OCI-LY7 (cell line): ENCODE measurements around the gene CIT. TPM values are rescaled to one million over a fixed set of nuclear protein-coding genes. Genes with fewer than 3 reads are reported as not detected.
"Not testable (repeated sequence)": the region's sequence is repeated elsewhere in the genome, so short reads cannot be mapped to it uniquely, and the experiment has no call there.

Source experiments
- BruUV-seq: library from RNA; stranded (reverse); fragments of 400-500 nt; replicated peaks from 2 replicates; lab custom pipeline; 2021; lab: Mats Ljungman, UMichigan
- CTCF ChIA-PET: fragments of 300-600 bp; sonication (Branson Sonifier 250); formaldehyde crosslinking; loops from one replicate; lab custom pipeline; 2022; ENCODE audit warnings: antibody characterized with exemption; ENCODE audit not compliant: unreplicated experiment; lab: Charles Lee
- POLR2A ChIA-PET: fragments of 300-600 bp; sonication (Branson Sonifier 250); formaldehyde crosslinking; loops from one replicate; lab custom pipeline; 2022; ENCODE audit warnings: antibody characterized with exemption; lab: Charles Lee
- DNase-seq: peaks from one replicate; pipeline ENCODE4 v3.0.0-alpha.2; 2015; ENCODE audit warnings: low spot score
- H2AFZ ChIP-seq: fragments of 200-600 bp; sonication (generic), shearing (Covaris generic); 2 replicates; pipeline ENCODE4 v1.6.1; 2014; ENCODE audit warnings: mild to moderate bottlenecking, antibody characterized with exemption, low read length, moderate library complexity
- H3K27ac ChIP-seq: fragments of 200-600 bp; sonication (generic); 2 replicates; pipeline ENCODE4 v1.5.1; 2014; ENCODE audit warnings: mixed run types, low read depth, mild to moderate bottlenecking, moderate library complexity, low read length, inconsistent platforms; ENCODE audit not compliant: poor library complexity, severe bottlenecking
- H3K36me3 ChIP-seq: fragments of 200-600 bp; sonication (generic); 2 replicates; pipeline ENCODE4 v1.6.1; 2014; ENCODE audit warnings: mild to moderate bottlenecking, antibody characterized with exemption, low read length, moderate library complexity, mixed read lengths; ENCODE audit not compliant: insufficient read depth
- H3K4me1 ChIP-seq: fragments of 200-600 bp; sonication (generic); 2 replicates; pipeline ENCODE4 v1.5.1; 2014; ENCODE audit warnings: mild to moderate bottlenecking, low read length; ENCODE audit not compliant: insufficient read depth, poor library complexity, severe bottlenecking
- H3K4me2 ChIP-seq: fragments of 200-600 bp; sonication (generic); 2 replicates; pipeline ENCODE4 v1.6.1; 2014; ENCODE audit warnings: mild to moderate bottlenecking, low read length
- H3K4me3 ChIP-seq: fragments of 200-600 bp; sonication (generic); 2 replicates; pipeline ENCODE4 v1.5.1; 2014; ENCODE audit warnings: mild to moderate bottlenecking, low read depth, low read length; ENCODE audit not compliant: poor library complexity, severe bottlenecking
- H3K79me2 ChIP-seq: fragments of 200-600 bp; sonication (generic); 2 replicates; pipeline ENCODE4 v1.6.1; 2016; ENCODE audit warnings: low read depth, mild to moderate bottlenecking, low read length, moderate library complexity, mixed read lengths; ENCODE audit not compliant: insufficient read depth
- H3K9me2 ChIP-seq: fragments of 200-600 bp; sonication (generic); 2 replicates; pipeline ENCODE4 v1.6.1; 2016; ENCODE audit warnings: mild to moderate bottlenecking, low read length, mixed read lengths; ENCODE audit not compliant: insufficient read depth
- H3K9me3 ChIP-seq: fragments of 200-600 bp; sonication (generic); 2 replicates; pipeline ENCODE4 v1.6.1; 2014; ENCODE audit warnings: mild to moderate bottlenecking, mixed run types, low read length, mixed read lengths
- H4K20me1 ChIP-seq: fragments of 200-600 bp; sonication (generic); 2 replicates; pipeline ENCODE4 v1.6.1; 2014; ENCODE audit warnings: mild to moderate bottlenecking, antibody characterized with exemption, low read length, moderate library complexity, mixed read lengths; ENCODE audit not compliant: insufficient read depth
- CTCF ChIP-seq: fragments of 200-600 bp; sonication (generic); conservative IDR thresholded peaks from 2 replicates; pipeline ENCODE4 v1.5.1; 2014; ENCODE audit warnings: mild to moderate bottlenecking, antibody characterized with exemption, low read length, moderate library complexity, mixed read lengths
- EZH2phosphoT487 ChIP-seq: fragments of 200-600 bp; sonication (generic); IDR thresholded peaks from 2 replicates; pipeline ENCODE4 v1.6.1; 2018; ENCODE audit warnings: low read depth, borderline replicate concordance, mild to moderate bottlenecking, mixed run types, antibody characterized with exemption, low read length, moderate library complexity, mixed read lengths
- intact Hi-C: fragments of 100-400 bp; cut with micrococcal nuclease; formaldehyde crosslinking; loops from one replicate; pipeline ENCODE4 v1.10.0; 2022; ENCODE audit not compliant: unreplicated experiment
- total RNA-seq, 2 experiments: library from RNA; depleted of rRNA in 1 of 2; stranded (reverse); fragments of >200 nt in 1 of 2; shearing (Covaris generic) in 1 of 2; gene quantifications; 2 replicates each; pipeline ENCODE4 v1.2.3, GENCODE V29; 2014 to 2022

Gene CIT
- total RNA-seq, 2 experiments from 2014 or later: 33.4 to 90.1 TPM

GRCh38 chr12:119711693-119712092 is 165.4 kb downstream of the CIT start:
- no peaks in the 10 kb centered on the region for H3K4me1 ChIP-seq
- TF ChIP-seq CTCF: no peak
- H4K20me1 ChIP-seq: no peaks in the 10 kb centered on the region
- no peak overlapping the region for H3K27ac ChIP-seq
- ChIA-PET POLR2A (no interaction called here), CTCF (no interaction called here)
- no peaks in the 10 kb centered on the region for H3K9me2 ChIP-seq
- H3K9me3 ChIP-seq: no peaks in the 10 kb centered on the region
- no peak for DNase-seq
- H3K36me3 ChIP-seq: peaks cover 97% of the 10 kb centered on the region
- no peak overlapping the region for H3K4me3 ChIP-seq
- no peak overlapping the region for H2AFZ ChIP-seq
- no TSS peak for BruUV-seq
- no peaks in the 10 kb centered on the region for H3K79me2 ChIP-seq
- intact Hi-C loops: no loop called here
- no peak overlapping the region for H3K4me2 ChIP-seq

GRCh38 chr12:119710965-119711551 is 166.1 kb downstream of the CIT start:
- intact Hi-C loops: no loop called here
- Histone ChIP-seq H3K9me3 (no peaks in the 10 kb centered on the region), H3K27ac (no peak overlapping the region), H3K36me3 (peaks cover 99% of the 10 kb centered on the region), H3K9me2 (no peaks in the 10 kb centered on the region), H3K4me1 (no peaks in the 10 kb centered on the region), H3K79me2 (no peaks in the 10 kb centered on the region), H3K4me3 (no peak overlapping the region), H3K4me2 (no peak overlapping the region), H2AFZ (no peak overlapping the region), H4K20me1 (no peaks in the 10 kb centered on the region)
- TF ChIP-seq EZH2phosphoT487 (no peak), CTCF (no peak)
- no TSS peak for BruUV-seq
- DNase-seq: no peak
- POLR2A ChIA-PET: no interaction called here
- CTCF ChIA-PET: no interaction called here

- no peaks in the 10 kb centered on the region for H4K20me1 ChIP-seq
- intact Hi-C loops: no loop called here
- H3K9me2 ChIP-seq: no peaks in the 10 kb centered on the region
- H3K4me1 ChIP-seq: no peaks in the 10 kb centered on the region
- no peaks in the 10 kb centered on the region for H3K79me2 ChIP-seq
- no peak for DNase-seq
- no peaks in the 10 kb centered on the region for H3K9me3 ChIP-seq
- CTCF ChIA-PET: no interaction called here
- H3K4me3 ChIP-seq: no peak overlapping the region
- BruUV-seq: no TSS peak
- peaks cover 97% of the 10 kb centered on the region for H3K36me3 ChIP-seq
- no peak overlapping the region for H3K4me2 ChIP-seq
- H2AFZ ChIP-seq: no peak overlapping the region
- POLR2A ChIA-PET: no interaction called here
- H3K27ac ChIP-seq: no peak overlapping the region
- TF ChIP-seq CTCF (no peak), EZH2phosphoT487 (no peak)
Measured at GRCh38 chr12:119710374-119710964, 166.7 kb downstream of the CIT start.

- H3K9me2 ChIP-seq, H3K4me1 ChIP-seq, H3K27ac ChIP-seq, intact Hi-C loops, H4K20me1 ChIP-seq, H3K4me3 ChIP-seq, H3K79me2 ChIP-seq, H2AFZ ChIP-seq, H3K9me3 ChIP-seq, BruUV-seq, CTCF ChIA-PET, POLR2A ChIA-PET, DNase-seq, H3K4me2 ChIP-seq: not testable (repeated sequence)
- peaks cover 93% of the 10 kb centered on the region for H3K36me3 ChIP-seq
Measured at GRCh38 chr12:119706427-119706826, 170.7 kb downstream of the CIT start.
